Endothelial cell of umbilical vein (primary cell): ENCODE measurements around the gene KCNE4. TPM values are rescaled to one million over a fixed set of nuclear protein-coding genes. Genes with fewer than 3 reads are reported as not detected.

Experiments
- BruUV-seq: library from RNA; stranded (reverse); fragments of 400-500 nt; replicated peaks from 2 replicates; lab custom pipeline; 2021; lab: Mats Ljungman, UMichigan
- CTCF ChIA-PET: fragments of 300-600, 350-600 bp; sonication (Branson Sonifier 250); formaldehyde crosslinking; loops from one replicate; lab custom pipeline; 2021; ENCODE audit warnings: antibody characterized with exemption, inconsistent platforms; lab: Charles Lee
- POLR2A ChIA-PET: fragments of 300-600, 350-600 bp; sonication (Branson Sonifier 250); formaldehyde crosslinking; loops from one replicate; lab custom pipeline; 2021; ENCODE audit warnings: antibody characterized with exemption, inconsistent platforms; lab: Charles Lee
- DNase-seq: peaks from one replicate; pipeline ENCODE4 v3.0.0-alpha.2; 2011; ENCODE audit warnings: low read depth, low spot score
- FAIRE-seq: peaks from 2 replicates; lab custom pipeline; 2011; peaks lifted over from hg19 to GRCh38; lab: Jason Lieb, UNC
- H2AFZ ChIP-seq: 2 replicates; pipeline ENCODE4 v1.6.0; 2012; ENCODE audit warnings: low read depth, low read length, control low read depth, inconsistent platforms
- H3K27ac ChIP-seq: 2 replicates; pipeline ENCODE4 v1.5.1; 2011; ENCODE audit warnings: low read depth, mild to moderate bottlenecking, control low read depth, low read length, moderate library complexity; ENCODE audit not compliant: insufficient read depth
- H3K27me3 ChIP-seq, 2 experiments: 2 replicates each; pipeline versions ENCODE4 v1.6.0 to v1.6.1; 2011; ENCODE audit warnings: low read length in 2 of 2, mixed read lengths in 1 of 2; ENCODE audit not compliant: control insufficient read depth in 2 of 2, insufficient read depth in 2 of 2
- H3K36me3 ChIP-seq, 2 experiments: 2 replicates in 1 of 2; 3 replicates in 1 of 2; pipeline ENCODE4 v1.5.1; 2011; ENCODE audit warnings: low read length in 2 of 2, mild to moderate bottlenecking in 1 of 2, moderate library complexity in 1 of 2; ENCODE audit not compliant: control insufficient read depth in 2 of 2, insufficient read depth in 2 of 2; ENCODE audit errors: extremely low read depth in 1 of 2
- H3K4me1 ChIP-seq: 3 replicates; pipeline ENCODE4 v1.5.1; 2011; ENCODE audit warnings: mild to moderate bottlenecking, low read length; ENCODE audit not compliant: control insufficient read depth, insufficient read depth; ENCODE audit errors: extremely low read depth
- H3K4me2 ChIP-seq: 2 replicates; pipeline ENCODE4 v1.6.1; 2011; ENCODE audit warnings: low read length, control low read depth, mixed read lengths; ENCODE audit not compliant: insufficient read depth
- H3K4me3 ChIP-seq, 3 experiments: fragments of 200-600 bp in 1 of 3; sonication (generic), shearing (Covaris generic) in 1 of 3; replicated peaks in 1 of 3; 2 replicates each; pipeline ENCODE4 v1.5.1; 2011 to 2016; ENCODE audit warnings: control low read depth in 3 of 3, low read length in 3 of 3, mild to moderate bottlenecking in 2 of 3, inconsistent platforms in 1 of 3, low read depth in 1 of 3, moderate library complexity in 1 of 3; ENCODE audit not compliant: insufficient read depth in 1 of 3
- H3K79me2 ChIP-seq: 2 replicates; pipeline ENCODE4 v1.6.0; 2012; ENCODE audit warnings: low read length, inconsistent platforms; ENCODE audit not compliant: control insufficient read depth, insufficient read depth
- H3K9ac ChIP-seq: replicated peaks from 2 replicates; pipeline ENCODE3; 2011; ENCODE audit warnings: low read length, control low read depth; ENCODE audit not compliant: insufficient read depth; ENCODE audit errors: extremely low read depth
- H3K9me1 ChIP-seq: replicated peaks from 3 replicates; pipeline ENCODE4 v1.6.0; 2011; ENCODE audit warnings: mild to moderate bottlenecking, low read length; ENCODE audit not compliant: control insufficient read depth, insufficient read depth; ENCODE audit errors: extremely low read depth
- H3K9me3 ChIP-seq: replicated peaks from 2 replicates; pipeline ENCODE4 v1.5.1; 2012; ENCODE audit warnings: low read length, inconsistent platforms; ENCODE audit not compliant: control insufficient read depth, insufficient read depth
- H4K20me1 ChIP-seq: replicated peaks from 2 replicates; pipeline ENCODE3; 2011; ENCODE audit warnings: mild to moderate bottlenecking, low read length; ENCODE audit not compliant: control insufficient read depth, insufficient read depth; ENCODE audit errors: extremely low read depth
- EZH2 ChIP-seq: IDR thresholded peaks from 2 replicates; pipeline ENCODE4 v1.6.1; 2012; ENCODE audit warnings: borderline replicate concordance, low read depth, mild to moderate bottlenecking, moderate library complexity, low read length, inconsistent platforms; ENCODE audit not compliant: severe bottlenecking
- FOS ChIP-seq: IDR thresholded peaks from 2 replicates; pipeline ENCODE4 v1.6.1; 2011; ENCODE audit warnings: mild to moderate bottlenecking, low read length, moderate library complexity, borderline replicate concordance; ENCODE audit not compliant: insufficient read depth
- GATA2 ChIP-seq: IDR thresholded peaks from 2 replicates; pipeline ENCODE4 v1.7.0; 2011; ENCODE audit warnings: low read depth, mild to moderate bottlenecking, moderate library complexity, mixed read lengths, low read length; ENCODE audit not compliant: insufficient read length, insufficient read depth
- JUN ChIP-seq: IDR thresholded peaks from 2 replicates; pipeline ENCODE4 v1.6.1; 2011; ENCODE audit warnings: borderline replicate concordance, low read depth; ENCODE audit not compliant: insufficient read length, insufficient read depth
- MYC ChIP-seq: IDR thresholded peaks from one replicate; pipeline ENCODE4 v1.6.1; 2011; ENCODE audit warnings: mild to moderate bottlenecking, low read depth, low read length
- POLR2A ChIP-seq: IDR thresholded peaks from 2 replicates; pipeline ENCODE4 v1.6.1; 2012; ENCODE audit warnings: low read depth, mild to moderate bottlenecking, control low read depth, low read length
- POLR2AphosphoS5 ChIP-seq: IDR thresholded peaks from 2 replicates; pipeline ENCODE4 v1.6.1; 2012; ENCODE audit warnings: low read depth, mild to moderate bottlenecking, control low read depth, low read length, moderate library complexity; ENCODE audit not compliant: insufficient read depth
- dilution Hi-C: fragments of 300-500 bp; cut with MboI; formaldehyde crosslinking; loops from one replicate; pipeline ENCODE4 v1.15.0; 2019; ENCODE audit warnings: low sequenced_read_pairs; ENCODE audit not compliant: extremely low pct_ligation_motif_present
- intact Hi-C: fragments of 100-400 bp; cut with micrococcal nuclease; formaldehyde crosslinking; loops from one replicate; pipeline ENCODE4 v1.10.0; 2022
- polyA plus RNA-seq, 4 experiments: library from polyadenylated mRNA; depleted of rRNA in 3 of 4; stranded (reverse) in 3 of 4; unstranded in 1 of 4; fragments of >200 nt; gene quantifications; 2 replicates each; pipeline versions ENCODE4 v1.2.1 to v1.2.3, GENCODE V29; 2011 to 2012; ENCODE audit warnings: missing spikeins in 1 of 4
- total RNA-seq: library from RNA; stranded (reverse); gene quantifications from 2 replicates; pipeline ENCODE4 v1.2.3, GENCODE V29; 2021
- TF ChIP-seq, protein P1 (sequence below): IDR thresholded peaks from 2 replicates; pipeline ENCODE4 v1.6.1; 2011; ENCODE audit not compliant: insufficient read depth, insufficient read length
- TF ChIP-seq, protein P2 (sequence below), 2 donors: IDR thresholded peaks; 1 replicate in 1 of 2; 2 replicates in 1 of 2; pipeline ENCODE4 v1.5.1; 2011; ENCODE audit warnings: low read length in 2 of 2, mild to moderate bottlenecking in 2 of 2, moderate library complexity in 2 of 2, control low read depth in 1 of 2, inconsistent platforms in 1 of 2, low read depth in 1 of 2; ENCODE audit not compliant: insufficient read depth in 1 of 2; ENCODE audit errors: extremely low read depth in 1 of 2

KCNE4 gene
- total and polyA plus RNA-seq, 2 donors (not counting 3 experiments of a cell fraction or from before 2014, with no cell fraction given) = 0.01 TPM; not detected in 1

DNA sequence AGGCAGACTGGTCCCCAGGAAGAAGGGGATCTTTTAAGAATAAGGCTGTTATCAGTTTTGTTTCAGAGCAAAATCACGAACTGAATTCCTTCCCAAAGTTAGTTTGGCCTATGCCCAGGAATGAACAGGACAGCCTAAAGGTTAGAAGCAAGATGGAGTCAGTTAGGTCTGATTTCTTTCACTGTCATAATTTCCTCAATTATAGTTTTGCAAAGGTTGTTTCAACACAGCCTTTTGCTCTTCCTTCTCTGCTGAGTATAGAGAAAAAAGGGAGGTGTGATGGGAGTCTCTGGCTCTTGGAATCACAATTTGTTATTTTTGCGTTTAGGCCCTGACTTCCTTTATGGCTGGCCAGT is 14.6 kb upstream of the KCNE4 start:
- Histone ChIP-seq H3K36me3 (no peaks in the 10 kb centered on the region), H3K4me2 (no peak overlapping the region), H3K4me3 (no peak overlapping the region), H3K79me2 (no peaks in the 10 kb centered on the region), H3K9me1 (no peaks in the 10 kb centered on the region), H3K27ac (no peak overlapping the region), H3K27me3 (no peaks in the 10 kb centered on the region), H4K20me1 (no peaks in the 10 kb centered on the region), H2AFZ (no peak overlapping the region), H3K9me3 (no peaks in the 10 kb centered on the region), H3K4me1 (no peaks in the 10 kb centered on the region), H3K9ac (no peak overlapping the region)
- ChIA-PET POLR2A (no interaction called here), CTCF (interaction anchor here (2.1 kb wide), 1 partner anchor 8 kb away, joined by 5 read pairs; no protein-coding TSS in a partner anchor)
- no TSS peak for BruUV-seq
- FAIRE-seq (no peak), DNase-seq (no peak)
- dilution Hi-C loops = no loop called here
- no peak for TF ChIP-seq POLR2A
- intact Hi-C loops = no loop called here

DNA sequence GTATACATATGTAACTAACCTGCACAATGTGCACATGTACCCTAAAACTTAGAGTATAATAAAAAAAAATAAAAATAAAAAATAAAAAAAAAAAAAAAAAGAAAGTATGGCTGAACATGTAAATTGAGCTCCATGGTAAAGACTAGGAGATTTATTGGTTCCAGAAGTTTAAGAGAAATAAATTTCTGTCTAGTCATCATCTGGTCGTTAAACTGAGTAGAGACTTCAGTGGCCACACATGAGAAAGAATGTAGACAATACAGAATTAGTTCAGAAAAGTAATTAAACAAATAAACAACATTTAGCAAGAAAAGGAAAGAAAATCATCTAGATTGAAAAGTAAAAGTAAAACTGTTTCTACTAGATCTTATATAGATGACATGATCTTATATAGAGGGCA is 12.4 kb upstream of the KCNE4 start:
- CTCF ChIA-PET = interaction anchor here (1.0 kb wide), 1 partner anchor 13 kb away, joined by 3 read pairs; no protein-coding TSS in a partner anchor
- dilution Hi-C loops = no loop called here

More for the DNA sequence above, 12.4 kb upstream of the KCNE4 start:
- Histone ChIP-seq H3K27me3 (no peaks in the 10 kb centered on the region), H2AFZ (no peak overlapping the region), H3K9ac (no peak overlapping the region), H4K20me1 (no peaks in the 10 kb centered on the region), H3K4me2 (no peak overlapping the region), H3K36me3 (no peaks in the 10 kb centered on the region), H3K4me1 (peaks cover 14% of the 10 kb centered on the region), H3K9me3 (no peaks in the 10 kb centered on the region), H3K4me3 (no peak overlapping the region), H3K79me2 (no peaks in the 10 kb centered on the region), H3K27ac (no peak overlapping the region), H3K9me1 (no peaks in the 10 kb centered on the region)
- DNase-seq (no peak), FAIRE-seq (no peak)
- TF ChIP-seq GATA2 (no peak), POLR2A (no peak), POLR2AphosphoS5 (no peak), JUN (no peak), FOS (no peak), EZH2 (no peak), MYC (no peak)
- TF ChIP-seq, protein P1, sequence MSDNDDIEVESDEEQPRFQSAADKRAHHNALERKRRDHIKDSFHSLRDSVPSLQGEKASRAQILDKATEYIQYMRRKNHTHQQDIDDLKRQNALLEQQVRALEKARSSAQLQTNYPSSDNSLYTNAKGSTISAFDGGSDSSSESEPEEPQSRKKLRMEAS = no peak
- TF ChIP-seq, protein P2, sequence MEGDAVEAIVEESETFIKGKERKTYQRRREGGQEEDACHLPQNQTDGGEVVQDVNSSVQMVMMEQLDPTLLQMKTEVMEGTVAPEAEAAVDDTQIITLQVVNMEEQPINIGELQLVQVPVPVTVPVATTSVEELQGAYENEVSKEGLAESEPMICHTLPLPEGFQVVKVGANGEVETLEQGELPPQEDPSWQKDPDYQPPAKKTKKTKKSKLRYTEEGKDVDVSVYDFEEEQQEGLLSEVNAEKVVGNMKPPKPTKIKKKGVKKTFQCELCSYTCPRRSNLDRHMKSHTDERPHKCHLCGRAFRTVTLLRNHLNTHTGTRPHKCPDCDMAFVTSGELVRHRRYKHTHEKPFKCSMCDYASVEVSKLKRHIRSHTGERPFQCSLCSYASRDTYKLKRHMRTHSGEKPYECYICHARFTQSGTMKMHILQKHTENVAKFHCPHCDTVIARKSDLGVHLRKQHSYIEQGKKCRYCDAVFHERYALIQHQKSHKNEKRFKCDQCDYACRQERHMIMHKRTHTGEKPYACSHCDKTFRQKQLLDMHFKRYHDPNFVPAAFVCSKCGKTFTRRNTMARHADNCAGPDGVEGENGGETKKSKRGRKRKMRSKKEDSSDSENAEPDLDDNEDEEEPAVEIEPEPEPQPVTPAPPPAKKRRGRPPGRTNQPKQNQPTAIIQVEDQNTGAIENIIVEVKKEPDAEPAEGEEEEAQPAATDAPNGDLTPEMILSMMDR (IDR thresholded peaks at IDR 0.05; ENCODE audit: extremely low read depth in 1 of 2, insufficient read depth in 1 of 2, low read depth in 1 of 2, low read length in 2 of 2) = no peak
- intact Hi-C loops = loop anchor here (5.0 kb wide), 1 partner anchor 73 kb away; no protein-coding TSS in a partner anchor
- BruUV-seq = no TSS peak
- POLR2A ChIA-PET = no interaction called here
